IPS DF 19.7 (cell line): ENCODE data around the gene MRPS2.

Experiments
- DNase-seq: peaks from one replicate; pipeline ENCODE4 v3.0.0-alpha.2; 2013; ENCODE audit warnings: low read depth, low spot score

Gene MRPS2

GRCh38 chr9:135480071-135480939 is 20.2 kb upstream of the MRPS2 start:
- DNase-seq, result no peak

GRCh38 chr9:135480940-135481310 is 19.6 kb upstream of the MRPS2 start:
- DNase-seq, result no peak

- no peak for DNase-seq
Measured at GRCh38 chr9:135482015-135482754, 18.3 kb upstream of the MRPS2 start.

- DNase-seq, result no peak
Measured at GRCh38 chr9:135484460-135485277, 15.8 kb upstream of the MRPS2 start.

GRCh38 chr9:135485385-135485784 is 15.1 kb upstream of the MRPS2 start:
- DNase-seq, result no peak

- DNase-seq, result no peak
Measured at GRCh38 chr9:135485832-135486231, 14.7 kb upstream of the MRPS2 start.

GRCh38 chr9:135486267-135487065 is 14.0 kb upstream of the MRPS2 start:
- DNase-seq, result no peak

GRCh38 chr9:135487281-135488012 is 13.0 kb upstream of the MRPS2 start:
- no peak for DNase-seq

- DNase-seq, result no peak
Measured at GRCh38 chr9:135488013-135488330, 12.5 kb upstream of the MRPS2 start.

GRCh38 chr9:135488527-135488926 is 12.0 kb upstream of the MRPS2 start:
- DNase-seq, result no peak

GRCh38 chr9:135489188-135489906 is 11.1 kb upstream of the MRPS2 start:
- DNase-seq, result no peak

- DNase-seq, result no peak
Measured at GRCh38 chr9:135490166-135490870, 10.2 kb upstream of the MRPS2 start.

- no peak for DNase-seq
Measured at GRCh38 chr9:135490980-135491464, 9.5 kb upstream of the MRPS2 start.

GRCh38 chr9:135491764-135492163 is 8.7 kb upstream of the MRPS2 start:
- DNase-seq, result no peak

- DNase-seq, result no peak
Measured at GRCh38 chr9:135492886-135493669, 7.4 kb upstream of the MRPS2 start.

- DNase-seq, result no peak
Measured at GRCh38 chr9:135494791-135495559, 5.5 kb upstream of the MRPS2 start.

- DNase-seq, result no peak
Measured at GRCh38 chr9:135498381-135499126, 1.9 kb upstream of the MRPS2 start.
